Astrocyte of the spinal cord (primary cell): ENCODE data around the gene ZNF836.
A peak's percentile ranks its signal among the peaks of the same experiment; 100 is the strongest.

Experiments used
- DNase-seq: peaks from one replicate; pipeline ENCODE4 v3.0.0; 2011; ENCODE audit warnings: low read depth, low spot score
- H3K4me3 ChIP-seq: 2 replicates; pipeline ENCODE4 v1.5.1; 2011; ENCODE audit warnings: low read depth, mild to moderate bottlenecking, low read length, moderate library complexity
- CTCF ChIP-seq: IDR thresholded peaks from 2 replicates; pipeline ENCODE4 v1.5.1; 2012; ENCODE audit warnings: low read depth, mild to moderate bottlenecking, low read length, inconsistent platforms
- in situ Hi-C: cut with HindIII; loops from 2 replicates; pipeline ENCODE4 v1.10.0; 2017; ENCODE audit warnings: low sequenced_read_pairs

Gene ZNF836

GRCh38 chr19:52138983-52139251 is 32.5 kb downstream of the ZNF836 start:
- peak; percentile 39 for DNase-seq
- in situ Hi-C loops = no loop called here
- no peak for TF ChIP-seq CTCF
- H3K4me3 ChIP-seq = peak overlapping the region; percentile 78

GRCh38 chr19:52138278-52138982 is 33.0 kb downstream of the ZNF836 start:
- H3K4me3 ChIP-seq = peak overlapping the region; percentile 78
- no peak for DNase-seq
- TF ChIP-seq CTCF = no peak
- in situ Hi-C loops = no loop called here

- DNase-seq = no peak
- no peak overlapping the region for H3K4me3 ChIP-seq
- no peak for TF ChIP-seq CTCF
- in situ Hi-C loops = no loop called here
These were observed 51.1 kb downstream of the ZNF836 start for GRCh38 chr19:52120286-52120685.

- no peak overlapping the region for H3K4me3 ChIP-seq
- in situ Hi-C loops = no loop called here
- no peak for DNase-seq
- no peak for TF ChIP-seq CTCF
These were observed 55.8 kb downstream of the ZNF836 start for GRCh38 chr19:52115526-52116053.

GRCh38 chr19:52114691-52115090 is 56.7 kb downstream of the ZNF836 start:
- in situ Hi-C loops = no loop called here
- DNase-seq = no peak
- no peak overlapping the region for H3K4me3 ChIP-seq
- no peak for TF ChIP-seq CTCF

- in situ Hi-C loops = no loop called here
- no peak for TF ChIP-seq CTCF
- H3K4me3 ChIP-seq = no peak overlapping the region
- no peak for DNase-seq
These were observed 58.8 kb downstream of the ZNF836 start for GRCh38 chr19:52112624-52113023.
